ENCODE measurements around the gene RPL35.

The RPL35 gene

DNA sequence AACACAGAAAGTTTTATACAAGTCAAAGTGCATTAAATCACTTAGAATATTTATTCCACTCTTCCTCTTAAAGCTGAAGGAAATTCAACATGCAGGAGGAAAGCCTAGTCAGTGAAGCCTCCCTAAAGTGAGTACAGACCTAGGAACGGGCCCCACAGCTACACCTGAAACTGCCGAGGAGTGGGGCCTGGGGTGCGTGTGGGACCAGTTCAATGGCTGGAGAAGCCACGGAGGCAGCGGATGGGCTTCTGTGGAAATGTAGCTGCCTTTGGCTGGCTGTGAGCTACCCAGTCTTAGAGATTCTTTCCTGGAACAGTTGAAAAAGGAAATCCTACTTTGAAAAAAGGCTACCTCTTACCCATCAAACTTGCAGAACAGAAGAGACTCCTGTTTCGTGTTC lies 16.8 kb upstream of the RPL35 start:
- no peak for TF ChIP-seq CTCF (IDR thresholded peaks at IDR 0.05; ENCODE audit: extremely low read depth, insufficient read depth, missing control alignments)

GRCh38 chr9:124878021-124878420 lies 16.3 kb upstream of the RPL35 start:
- DNase-seq (ENCODE audit: low spot score) = no peak
- in situ Hi-C loops (cut with MboI; ENCODE audit: low pct_unique_long_range_greater_than_20kb, low sequenced_read_pairs, unreplicated experiment) = no loop called here
- no peak for TF ChIP-seq CTCF (IDR thresholded peaks at IDR 0.05; ENCODE audit: extremely low read depth, insufficient read depth, missing control alignments)

More for the DNA sequence above, 16.8 kb upstream of the RPL35 start:
- in situ Hi-C loops (cut with MboI; ENCODE audit: low pct_unique_long_range_greater_than_20kb, low sequenced_read_pairs, unreplicated experiment) = no loop called here
- DNase-seq (ENCODE audit: low spot score) = no peak

GRCh38 chr9:124877021-124877782 lies 15.4 kb upstream of the RPL35 start:
- TF ChIP-seq CTCF (IDR thresholded peaks at IDR 0.05; ENCODE audit: extremely low read depth, insufficient read depth, missing control alignments) = no peak
- DNase-seq (ENCODE audit: low spot score) = no peak
- in situ Hi-C loops (cut with MboI; ENCODE audit: low pct_unique_long_range_greater_than_20kb, low sequenced_read_pairs, unreplicated experiment) = no loop called here

DNA sequence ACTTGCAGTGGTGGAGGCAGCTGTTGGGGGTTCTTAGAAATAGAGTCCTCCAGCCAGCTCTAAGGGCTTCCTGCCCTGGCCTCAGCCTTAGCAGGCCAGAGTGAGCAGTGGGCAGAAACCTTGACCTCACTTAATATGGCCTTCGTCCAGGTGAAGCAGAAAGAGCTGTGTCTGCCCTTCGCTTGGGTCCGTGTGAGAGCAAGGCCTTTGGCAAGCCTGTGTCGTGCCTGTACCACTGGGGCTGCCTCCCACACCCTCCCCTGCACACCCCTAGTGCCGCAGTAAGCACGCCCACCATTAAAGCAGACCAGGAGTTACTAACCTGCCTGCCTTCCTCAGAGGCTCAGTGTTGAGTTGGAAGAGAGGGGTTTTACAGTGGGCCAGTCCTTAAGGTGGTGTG lies 13.7 kb upstream of the RPL35 start:
- in situ Hi-C loops (cut with MboI; ENCODE audit: low pct_unique_long_range_greater_than_20kb, low sequenced_read_pairs, unreplicated experiment) = no loop called here
- TF ChIP-seq CTCF (IDR thresholded peaks at IDR 0.05; ENCODE audit: extremely low read depth, insufficient read depth, missing control alignments) = no peak
- DNase-seq (ENCODE audit: low spot score) = no peak

DNA sequence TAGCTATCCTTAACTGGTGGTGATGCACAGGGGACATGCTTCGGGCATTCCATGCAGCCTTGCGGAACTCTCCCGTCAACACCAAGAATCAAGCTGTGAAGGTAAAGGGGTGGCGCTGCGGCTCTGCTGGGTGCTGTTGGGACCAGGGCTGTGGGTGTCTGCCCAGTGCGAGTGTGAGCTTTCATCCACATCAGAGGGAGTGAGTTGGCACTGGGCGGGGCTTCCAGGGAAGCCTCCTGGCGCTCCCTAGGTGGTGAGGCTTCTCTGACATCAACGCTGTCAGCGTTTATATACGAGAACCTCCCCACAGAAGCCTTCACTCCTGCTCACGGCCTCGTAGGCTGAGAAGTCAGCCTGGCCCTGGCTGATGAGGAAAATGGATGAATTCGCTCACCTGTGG lies 11.9 kb upstream of the RPL35 start:
- no peak for TF ChIP-seq CTCF (IDR thresholded peaks at IDR 0.05; ENCODE audit: extremely low read depth, insufficient read depth, missing control alignments)
- in situ Hi-C loops (cut with MboI; ENCODE audit: low pct_unique_long_range_greater_than_20kb, low sequenced_read_pairs, unreplicated experiment) = no loop called here
- no peak for DNase-seq (ENCODE audit: low spot score)

- in situ Hi-C loops (cut with MboI; ENCODE audit: low pct_unique_long_range_greater_than_20kb, low sequenced_read_pairs, unreplicated experiment) = no loop called here
- no peak for TF ChIP-seq CTCF (IDR thresholded peaks at IDR 0.05; ENCODE audit: extremely low read depth, insufficient read depth, missing control alignments)
- no peak for DNase-seq (ENCODE audit: low spot score)
Measured at GRCh38 chr9:124871156-124871561, 9.4 kb upstream of the RPL35 start.

Data from GM13977 (cell line).